ENCODE data around the gene MAST2.

The MAST2 gene

GRCh38 chr1:45803299-45803780, at the start of gene MAST2:
TSS of gene MAST2 (plus strand) at chr1:45803612. CDS start at chr1:45803896, 284 bp downstream.
- intact Hi-C loops (cut with DNase I; ENCODE audit: low total_unique reads) = loop anchor here (2.0 kb wide), 1 partner anchor 53 kb away; the partner anchor contains the start of gene IPP
- Histone ChIP-seq H3K4me1 (peaks cover 0 to 24% (median 10%) of the 10 kb centered on the region in 4 donors), H3K4me3 (peak within 1 kb of the TSS; percentile 56 to 60), H3K27me3 (no peaks in the 10 kb centered on the region), H3K27ac (peak within 1 kb of the TSS; percentile 71 to 81), H3K9me3 (no peaks in the 10 kb centered on the region), H3K36me3 (peaks cover 0 to 10% (median 0%) of the 10 kb centered on the region in 3 donors)
- no peak for TF ChIP-seq CTCF (IDR thresholded peaks at IDR 0.05)
- DNase-seq = peak; percentile 87 to 93

DNA sequence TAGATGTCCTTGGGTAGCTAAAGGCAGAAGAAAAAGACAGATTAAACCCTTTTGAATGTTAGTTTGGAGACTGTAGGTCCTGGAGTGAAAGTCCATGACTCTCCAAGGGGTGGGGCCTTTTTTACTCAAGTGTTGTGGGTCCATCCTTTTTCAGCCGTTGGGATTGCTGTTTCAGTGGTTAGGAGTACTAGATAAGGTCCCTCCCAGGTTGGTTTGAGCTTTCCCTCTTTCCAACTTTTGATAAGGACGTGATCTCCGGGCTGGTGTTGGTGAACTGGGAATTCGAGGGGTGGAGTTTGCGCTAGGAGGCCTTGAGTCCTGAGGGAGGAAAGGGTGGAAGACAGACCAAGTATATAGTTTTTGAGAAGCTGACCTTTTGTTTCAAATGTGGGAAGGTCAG, 47.7 kb upstream of the MAST2 start:
- no peak overlapping the region for H3K27ac ChIP-seq
- H3K9me3 ChIP-seq = no peaks in the 10 kb centered on the region
- no peak overlapping the region for H3K4me3 ChIP-seq
- DNase-seq = no peak
- intact Hi-C loops (cut with DNase I; ENCODE audit: low total_unique reads) = no loop called here
- no peaks in the 10 kb centered on the region for H3K27me3 ChIP-seq
- peaks cover 0 to 10% (median 8%) of the 10 kb centered on the region in 4 donors for H3K4me1 ChIP-seq
- TF ChIP-seq CTCF (IDR thresholded peaks at IDR 0.05) = no peak
- H3K36me3 ChIP-seq = no peaks in the 10 kb centered on the region

DNA sequence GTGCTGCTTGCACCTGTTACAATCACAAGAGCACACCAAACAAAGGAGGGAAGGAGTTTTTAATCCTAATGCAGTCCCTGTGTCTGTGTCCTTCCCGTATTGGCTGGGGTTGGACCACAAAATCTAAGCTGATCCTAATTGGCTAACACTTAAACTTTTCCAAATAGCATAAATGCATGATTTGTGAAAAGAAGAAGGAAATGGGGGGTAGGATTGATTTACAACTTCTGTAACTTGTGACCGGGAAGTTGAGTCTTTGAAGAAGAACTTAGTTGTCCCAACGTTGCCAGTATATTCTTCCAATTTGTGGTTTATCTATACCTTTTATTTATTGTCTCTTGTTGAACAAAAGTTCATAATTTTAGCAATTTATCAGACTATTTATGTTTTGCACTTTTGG, 41.1 kb upstream of the MAST2 start:
- peaks cover 0 to 2% of the 10 kb centered on the region in 2 donors for H3K27me3 ChIP-seq
- H3K4me1 ChIP-seq = no peaks in the 10 kb centered on the region
- no peak overlapping the region for H3K4me3 ChIP-seq
- H3K36me3 ChIP-seq = no peaks in the 10 kb centered on the region
- no peak overlapping the region for H3K27ac ChIP-seq
- TF ChIP-seq CTCF (IDR thresholded peaks at IDR 0.05) = no peak
- DNase-seq = no peak
- no peaks in the 10 kb centered on the region for H3K9me3 ChIP-seq
- intact Hi-C loops (cut with DNase I; ENCODE audit: low total_unique reads) = no loop called here

DNA sequence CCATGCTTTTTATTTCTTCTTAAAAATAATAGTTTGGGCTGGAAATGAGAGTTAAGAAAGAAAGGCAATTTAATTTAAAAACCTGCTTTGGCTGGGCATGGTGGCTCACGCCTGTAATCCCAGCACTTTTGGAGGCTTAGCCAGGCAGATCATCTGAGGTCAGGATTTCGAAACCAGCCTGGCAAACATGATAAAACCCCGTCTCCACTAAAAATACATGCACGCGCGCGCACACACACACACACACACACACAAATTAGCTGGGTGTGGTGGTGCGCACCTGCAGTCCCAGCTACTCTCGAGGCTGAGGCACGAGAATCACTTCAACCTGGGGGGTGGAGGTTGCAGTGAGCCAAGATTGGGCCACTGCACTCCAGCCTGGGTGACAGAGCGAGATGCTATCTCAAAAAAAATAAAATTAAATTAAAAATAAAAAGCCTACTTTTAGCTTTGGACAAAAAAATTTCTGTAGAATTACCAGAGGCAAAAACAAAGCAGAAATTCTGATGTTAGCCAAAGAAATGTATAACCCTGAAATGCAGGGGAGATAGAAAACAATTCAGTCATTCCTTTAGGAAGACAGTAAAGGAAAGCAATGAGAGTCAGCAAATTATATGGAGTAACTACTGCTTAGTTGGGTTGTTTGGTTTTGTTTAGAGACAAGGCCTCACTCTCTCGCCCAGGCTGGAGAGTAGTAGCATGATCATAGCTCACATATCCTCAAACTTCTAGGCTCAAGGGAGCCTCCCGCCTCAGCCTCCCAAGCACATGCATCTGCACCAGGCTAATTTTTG, 37.2 kb upstream of the MAST2 start:
- no peak for TF ChIP-seq CTCF (IDR thresholded peaks at IDR 0.05)
- H3K27me3 ChIP-seq = peaks cover 0 to 2% of the 10 kb centered on the region in 2 donors
- H3K4me3 ChIP-seq = no peak overlapping the region
- no peaks in the 10 kb centered on the region for H3K36me3 ChIP-seq
- H3K27ac ChIP-seq = no peak overlapping the region
- H3K4me1 ChIP-seq = no peaks in the 10 kb centered on the region
- intact Hi-C loops (cut with DNase I; ENCODE audit: low total_unique reads) = no loop called here
- H3K9me3 ChIP-seq = no peaks in the 10 kb centered on the region
- DNase-seq = no peak

DNA sequence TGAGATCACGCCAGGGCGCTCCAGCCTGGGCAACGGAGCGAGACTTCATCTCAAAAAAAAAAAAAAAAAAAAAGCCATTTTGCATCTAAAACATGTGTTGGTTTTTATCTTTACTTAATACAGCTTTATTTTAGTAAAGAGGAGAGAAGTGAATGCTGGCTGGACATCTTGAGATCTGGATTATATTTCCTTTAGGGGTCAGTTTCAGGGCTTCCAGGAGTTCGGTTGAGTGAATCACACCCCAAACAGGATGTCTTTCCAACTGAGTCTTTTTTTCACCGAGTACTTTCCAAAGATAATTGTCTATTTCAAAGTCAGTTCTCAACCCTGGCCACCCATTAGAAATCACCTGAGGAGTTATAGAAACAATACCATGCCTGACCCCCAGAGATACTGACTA, 36.4 kb upstream of the MAST2 start:
- H3K27ac ChIP-seq = no peak overlapping the region
- intact Hi-C loops (cut with DNase I; ENCODE audit: low total_unique reads) = no loop called here
- no peaks in the 10 kb centered on the region for H3K36me3 ChIP-seq
- H3K9me3 ChIP-seq = no peaks in the 10 kb centered on the region
- no peak for TF ChIP-seq CTCF (IDR thresholded peaks at IDR 0.05)
- H3K27me3 ChIP-seq = no peaks in the 10 kb centered on the region
- no peak for DNase-seq
- H3K4me1 ChIP-seq = no peaks in the 10 kb centered on the region
- H3K4me3 ChIP-seq = no peak overlapping the region

Measured in tibial artery (tissue), 4 donors.